ENCODE data around the gene QSOX1.

DNA sequence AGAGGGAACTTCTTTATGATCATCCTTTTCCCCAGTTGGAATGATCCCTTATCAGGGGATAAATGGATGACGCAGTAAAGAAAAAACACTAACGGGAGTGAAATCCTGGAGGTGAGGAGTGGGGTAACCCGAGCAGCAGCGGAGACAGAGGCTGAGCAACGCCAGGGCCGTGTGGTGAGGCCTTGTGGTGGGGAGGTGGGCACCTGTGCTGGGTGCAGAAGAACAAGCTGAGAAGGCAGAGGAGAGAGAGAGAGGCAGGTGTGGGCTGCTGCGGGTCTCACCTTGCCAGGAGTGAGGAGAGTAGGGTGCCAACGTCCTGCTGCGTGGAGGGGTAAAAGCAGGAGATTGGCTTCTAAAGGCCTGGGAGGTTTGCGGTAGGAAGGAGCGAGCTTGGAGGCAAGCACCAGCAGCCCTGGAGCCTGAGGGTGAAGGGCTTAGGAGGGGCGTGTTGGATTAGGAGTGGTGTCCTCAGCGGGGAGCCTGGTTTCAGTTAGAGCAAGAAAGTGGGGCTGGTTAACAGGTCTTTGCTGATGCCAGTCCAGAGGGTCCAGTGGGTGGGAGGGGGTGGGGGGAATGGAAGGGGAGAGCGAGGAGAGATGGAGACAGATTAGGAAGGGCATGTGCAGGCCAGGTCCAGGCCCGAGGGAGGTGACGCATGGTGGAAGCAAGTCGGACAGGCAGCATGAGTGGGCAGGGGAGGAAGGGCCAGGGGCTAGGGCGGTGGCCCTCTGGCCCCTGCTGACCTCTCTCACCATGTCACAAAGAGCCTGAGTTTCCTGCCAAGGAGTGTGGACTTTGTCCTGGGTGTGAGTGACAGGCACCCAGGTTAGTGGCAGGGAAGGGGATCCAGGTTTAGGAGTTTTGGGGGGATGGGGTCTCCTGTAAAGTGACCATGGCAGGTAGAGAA lies 38.7 kb downstream of the QSOX1 start:
- TF ChIP-seq, protein P1, sequence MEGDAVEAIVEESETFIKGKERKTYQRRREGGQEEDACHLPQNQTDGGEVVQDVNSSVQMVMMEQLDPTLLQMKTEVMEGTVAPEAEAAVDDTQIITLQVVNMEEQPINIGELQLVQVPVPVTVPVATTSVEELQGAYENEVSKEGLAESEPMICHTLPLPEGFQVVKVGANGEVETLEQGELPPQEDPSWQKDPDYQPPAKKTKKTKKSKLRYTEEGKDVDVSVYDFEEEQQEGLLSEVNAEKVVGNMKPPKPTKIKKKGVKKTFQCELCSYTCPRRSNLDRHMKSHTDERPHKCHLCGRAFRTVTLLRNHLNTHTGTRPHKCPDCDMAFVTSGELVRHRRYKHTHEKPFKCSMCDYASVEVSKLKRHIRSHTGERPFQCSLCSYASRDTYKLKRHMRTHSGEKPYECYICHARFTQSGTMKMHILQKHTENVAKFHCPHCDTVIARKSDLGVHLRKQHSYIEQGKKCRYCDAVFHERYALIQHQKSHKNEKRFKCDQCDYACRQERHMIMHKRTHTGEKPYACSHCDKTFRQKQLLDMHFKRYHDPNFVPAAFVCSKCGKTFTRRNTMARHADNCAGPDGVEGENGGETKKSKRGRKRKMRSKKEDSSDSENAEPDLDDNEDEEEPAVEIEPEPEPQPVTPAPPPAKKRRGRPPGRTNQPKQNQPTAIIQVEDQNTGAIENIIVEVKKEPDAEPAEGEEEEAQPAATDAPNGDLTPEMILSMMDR (IDR thresholded peaks at IDR 0.05; ENCODE audit: insufficient read depth, low read length, poor library complexity, severe bottlenecking) = no peak
- TF ChIP-seq EZH2phosphoT487 (conservative IDR thresholded peaks at IDR 0.05; ENCODE audit: low read length) = no peak

Data from SU-DHL-6 (cell line).